GM19035 (cell line): ENCODE measurements around the gene BTNL8.

ENCODE experiments used
- ATAC-seq: cut with Tn5 transposase; IDR thresholded peaks from one replicate; pipeline ENCODE4 v1.9.1; 2021; ENCODE audit not compliant: unreplicated experiment

The BTNL8 gene

GRCh38 chr5:180898621-180899246, at the start of gene BTNL8:
Gene BTNL8 (plus strand): TSS chr5:180899159. CDS start chr5:180899311, 152 bp downstream.
- no peak for ATAC-seq

GRCh38 chr5:180849827-180850226, 49.1 kb upstream of the BTNL8 start:
- ATAC-seq, result no peak

- ATAC-seq, result no peak
Observed at GRCh38 chr5:180850434-180851078, 48.4 kb upstream of the BTNL8 start.

GRCh38 chr5:180852495-180852894, 46.5 kb upstream of the BTNL8 start:
- ATAC-seq, result no peak

- ATAC-seq, result no peak
Observed at GRCh38 chr5:180853121-180853847, 45.7 kb upstream of the BTNL8 start.

- ATAC-seq, result no peak
Observed at GRCh38 chr5:180853848-180854176, 45.1 kb upstream of the BTNL8 start.

- ATAC-seq, result no peak
Observed at GRCh38 chr5:180858586-180858985, 40.4 kb upstream of the BTNL8 start.

- ATAC-seq, result peak; percentile 53
Observed at GRCh38 chr5:180860273-180860886, 38.6 kb upstream of the BTNL8 start.

- peak; percentile 82 for ATAC-seq
Observed at GRCh38 chr5:180860887-180861822, 37.8 kb upstream of the BTNL8 start, which contains the start of gene ZFP62. Gene ZFP62 (minus strand): TSS chr5:180861276. CDS start chr5:180861219, 57 bp downstream.

- no peak for ATAC-seq
Observed at GRCh38 chr5:180862645-180863044, 36.3 kb upstream of the BTNL8 start.

- no peak for ATAC-seq
Observed at GRCh38 chr5:180865981-180866695, 32.8 kb upstream of the BTNL8 start.

GRCh38 chr5:180866985-180867384, 32.0 kb upstream of the BTNL8 start:
- no peak for ATAC-seq

GRCh38 chr5:180868960-180869359, 30.0 kb upstream of the BTNL8 start:
- no peak for ATAC-seq

- no peak for ATAC-seq
Observed at GRCh38 chr5:180869587-180869986, 29.4 kb upstream of the BTNL8 start.

GRCh38 chr5:180870276-180871068, 28.5 kb upstream of the BTNL8 start:
- no peak for ATAC-seq

GRCh38 chr5:180872419-180872818, 26.5 kb upstream of the BTNL8 start:
- no peak for ATAC-seq

GRCh38 chr5:180873615-180874520, 25.1 kb upstream of the BTNL8 start:
- ATAC-seq, result no peak
